SK-N-SH (cell line): ENCODE measurements around the gene TBC1D1.

Source experiments
- CTCF ChIP-seq: fragments of 200-600 bp; sonication (generic); IDR thresholded peaks from 2 replicates; pipeline ENCODE4 v1.6.1; 2017; ENCODE audit warnings: antibody characterized with exemption, mild to moderate bottlenecking, moderate library complexity
- EP300 ChIP-seq, 2 experiments: IDR thresholded peaks; 2 replicates each; pipeline versions ENCODE4 v1.4.0 to v1.6.1; 2012; ENCODE audit warnings: borderline replicate concordance in 1 of 2, low read depth in 1 of 2, low read length in 1 of 2
- EZH2phosphoT487 ChIP-seq: fragments of 200-600 bp; sonication (generic); IDR thresholded peaks from 2 replicates; pipeline ENCODE4 v1.6.1; 2017; ENCODE audit warnings: low read depth, mixed run types, mild to moderate bottlenecking, antibody characterized with exemption, moderate library complexity, borderline replicate concordance
- GABPA ChIP-seq: IDR thresholded peaks from 2 replicates; pipeline ENCODE4 v1.4.0; 2012; ENCODE audit warnings: low read depth, mild to moderate bottlenecking
- NFIC ChIP-seq: IDR thresholded peaks from 2 replicates; pipeline ENCODE4 v1.4.0; 2012; ENCODE audit warnings: borderline replicate concordance
- POLR2AphosphoS5 ChIP-seq: IDR thresholded peaks from 2 replicates; pipeline ENCODE4 v1.6.1; 2012; ENCODE audit warnings: low read depth, low read length
- RXRA ChIP-seq: IDR thresholded peaks from 2 replicates; pipeline ENCODE4 v1.4.0; 2012; ENCODE audit warnings: low read depth, mild to moderate bottlenecking, borderline replicate concordance
- TCF12 ChIP-seq: IDR thresholded peaks from 2 replicates; pipeline ENCODE4 v1.4.0; 2012
- TEAD4 ChIP-seq: IDR thresholded peaks from 2 replicates; pipeline ENCODE4 v1.4.0; 2012; ENCODE audit warnings: mild to moderate bottlenecking, borderline replicate concordance; ENCODE audit not compliant: insufficient read depth

GRCh38 chr4:38113132-38113531 is 222.2 kb downstream of the TBC1D1 start:
- TF ChIP-seq TCF12 (no peak), CTCF (no peak), EZH2phosphoT487 (no peak), POLR2AphosphoS5 (no peak), EP300 (IDR thresholded peaks at IDR 0.05; ENCODE audit: borderline replicate concordance in 1 of 2, low read depth in 1 of 2, low read length in 1 of 2) (no peak), RXRA (no peak), GABPA (no peak), NFIC (no peak), TEAD4 (no peak)
